ENCODE data around the gene MEX3D.
"Not testable (repeated sequence)": the region's sequence is repeated elsewhere in the genome, so short reads cannot be mapped to it uniquely, and the experiment has no call there.

MEX3D gene

DNA sequence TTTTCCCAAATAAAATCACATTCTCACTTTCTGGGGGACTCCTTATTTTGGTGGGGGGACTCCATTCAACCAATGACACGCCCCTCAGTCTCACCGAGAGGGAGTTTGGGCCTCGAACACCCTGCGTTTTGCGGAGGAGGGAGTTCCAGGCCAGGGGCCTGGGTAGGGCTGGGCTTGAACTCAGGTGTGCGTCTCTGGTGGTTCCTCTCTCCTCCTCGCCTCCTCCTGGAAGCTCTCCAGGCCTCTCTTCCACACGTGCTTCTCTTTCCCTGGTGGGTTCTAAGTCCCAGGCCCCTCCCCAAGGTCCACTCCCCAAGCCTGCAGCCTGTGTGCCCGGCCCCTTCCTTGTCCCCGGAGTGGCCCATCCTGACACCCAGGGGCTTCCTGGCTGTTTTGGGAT lies 14.7 kb downstream of the MEX3D start:
- TF ChIP-seq, protein P1, sequence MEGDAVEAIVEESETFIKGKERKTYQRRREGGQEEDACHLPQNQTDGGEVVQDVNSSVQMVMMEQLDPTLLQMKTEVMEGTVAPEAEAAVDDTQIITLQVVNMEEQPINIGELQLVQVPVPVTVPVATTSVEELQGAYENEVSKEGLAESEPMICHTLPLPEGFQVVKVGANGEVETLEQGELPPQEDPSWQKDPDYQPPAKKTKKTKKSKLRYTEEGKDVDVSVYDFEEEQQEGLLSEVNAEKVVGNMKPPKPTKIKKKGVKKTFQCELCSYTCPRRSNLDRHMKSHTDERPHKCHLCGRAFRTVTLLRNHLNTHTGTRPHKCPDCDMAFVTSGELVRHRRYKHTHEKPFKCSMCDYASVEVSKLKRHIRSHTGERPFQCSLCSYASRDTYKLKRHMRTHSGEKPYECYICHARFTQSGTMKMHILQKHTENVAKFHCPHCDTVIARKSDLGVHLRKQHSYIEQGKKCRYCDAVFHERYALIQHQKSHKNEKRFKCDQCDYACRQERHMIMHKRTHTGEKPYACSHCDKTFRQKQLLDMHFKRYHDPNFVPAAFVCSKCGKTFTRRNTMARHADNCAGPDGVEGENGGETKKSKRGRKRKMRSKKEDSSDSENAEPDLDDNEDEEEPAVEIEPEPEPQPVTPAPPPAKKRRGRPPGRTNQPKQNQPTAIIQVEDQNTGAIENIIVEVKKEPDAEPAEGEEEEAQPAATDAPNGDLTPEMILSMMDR (conservative IDR thresholded peaks at IDR 0.05; ENCODE audit: low read depth, low read length), result no peak
- no peak for DNase-seq (ENCODE audit: low read depth)
- no peak overlapping the region for H3K4me3 ChIP-seq (ENCODE audit: low read length)

DNA sequence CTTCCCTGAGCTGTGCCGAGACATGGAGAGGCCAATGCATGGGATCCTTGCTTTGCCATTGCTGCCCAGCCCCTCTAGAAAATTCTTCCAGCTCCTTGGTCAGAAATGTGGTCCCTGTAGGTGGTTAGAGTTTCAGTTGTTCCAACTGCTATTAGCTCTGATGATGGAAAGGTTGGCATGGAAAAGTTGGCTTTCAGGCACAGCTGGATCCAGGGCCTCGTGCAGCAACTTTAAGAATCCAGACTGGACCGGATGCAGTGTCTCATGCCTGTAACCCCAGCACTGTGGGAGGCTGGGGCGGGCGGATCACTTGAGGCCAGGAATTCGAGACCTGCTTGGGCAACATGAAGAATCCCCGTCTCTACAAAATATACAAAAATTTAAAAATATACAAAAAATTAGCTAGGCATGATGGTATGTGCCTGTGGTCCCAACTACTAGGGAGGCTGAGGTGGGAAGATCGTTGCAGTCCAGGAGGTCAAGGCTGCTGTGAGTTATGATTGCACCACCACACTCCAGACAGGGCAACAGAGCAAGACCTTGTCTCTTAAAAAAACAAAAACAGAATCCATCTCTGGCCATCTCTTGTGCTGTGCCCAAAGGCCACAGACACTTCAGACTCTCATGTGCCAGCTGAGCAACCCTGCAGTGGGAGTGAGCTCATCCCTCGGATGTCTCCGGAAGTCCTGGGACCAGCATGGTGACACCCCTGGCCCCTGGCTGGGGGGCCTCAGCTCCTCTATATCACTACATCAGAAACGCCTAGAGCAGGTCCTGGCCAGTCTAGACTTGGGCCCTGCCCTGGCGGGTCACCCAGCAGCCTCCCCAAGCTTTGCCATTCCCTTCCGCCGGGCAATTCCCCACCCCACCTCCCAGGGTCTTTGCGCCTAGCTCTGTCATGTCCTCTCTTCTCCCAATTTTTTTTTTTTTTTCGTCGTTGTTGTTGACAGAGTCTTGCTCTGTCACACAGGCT lies 16.8 kb downstream of the MEX3D start:
- no peak for DNase-seq (ENCODE audit: low read depth)

DNA sequence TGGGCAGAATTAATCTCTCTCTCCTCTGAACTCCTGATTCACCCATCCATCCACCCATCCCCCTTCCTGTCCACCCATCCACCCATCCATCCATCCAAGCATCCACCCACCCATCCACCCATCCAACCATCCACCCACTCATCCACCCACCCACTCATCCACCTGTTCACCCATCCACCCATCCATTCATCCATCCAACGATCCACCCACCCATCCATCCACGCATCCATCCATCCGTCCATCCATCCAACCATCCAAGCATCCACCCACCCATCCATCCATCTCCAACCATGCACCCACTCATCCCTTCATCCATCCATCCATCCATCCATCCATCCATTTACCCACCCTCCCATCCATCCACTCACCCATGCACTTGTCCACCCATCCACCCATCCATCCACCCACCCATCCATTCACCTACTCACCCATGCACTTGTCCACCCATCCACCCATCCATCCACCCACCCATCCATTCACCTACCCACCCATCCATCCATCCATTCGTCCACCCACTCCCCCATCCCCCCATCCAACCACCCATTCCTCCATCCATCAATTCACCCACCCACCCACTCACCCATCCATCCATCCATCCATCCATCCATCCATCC lies 18.7 kb downstream of the MEX3D start:
- TF ChIP-seq, protein P1 (conservative IDR thresholded peaks at IDR 0.05; ENCODE audit: low read depth, low read length), result no peak
- no peak overlapping the region for H3K4me3 ChIP-seq (ENCODE audit: low read length)
- no peak for DNase-seq (ENCODE audit: low read depth)

More for the DNA sequence above, 16.8 kb downstream of the MEX3D start:
- H3K4me3 ChIP-seq (ENCODE audit: low read length), result no peak overlapping the region
- TF ChIP-seq, protein P1 (conservative IDR thresholded peaks at IDR 0.05; ENCODE audit: low read depth, low read length), result no peak

DNA sequence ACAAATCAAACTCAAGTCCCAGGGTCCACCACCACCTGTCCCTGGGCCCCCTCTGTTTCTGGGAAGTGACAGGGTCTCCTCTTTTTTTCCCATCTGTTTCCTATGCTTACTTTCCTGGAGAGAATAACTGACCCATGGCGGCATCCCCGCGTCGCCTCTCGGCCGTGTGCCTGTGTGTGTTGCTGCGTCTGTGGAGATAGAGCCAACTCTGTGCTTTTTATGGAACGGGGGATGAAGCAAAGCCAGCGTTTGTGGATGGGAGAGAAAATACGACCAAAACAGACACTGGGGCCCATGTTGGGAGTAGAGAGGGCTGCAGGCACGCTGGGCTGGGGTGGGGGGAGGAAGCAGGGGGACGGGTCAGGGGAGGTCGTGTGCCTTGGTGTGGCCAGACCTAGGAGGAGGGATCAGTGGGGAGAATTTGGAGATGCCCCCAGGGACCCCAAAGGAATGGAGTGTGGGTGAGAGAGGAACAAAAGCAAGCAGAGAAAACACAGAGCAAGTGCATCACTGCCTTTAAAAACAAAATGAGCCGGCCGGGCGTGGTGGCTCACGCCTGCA lies 27.7 kb downstream of the MEX3D start:
- no peak for DNase-seq (ENCODE audit: low read depth)
- no peak overlapping the region for H3K4me3 ChIP-seq (ENCODE audit: low read length)
- TF ChIP-seq, protein P1 (conservative IDR thresholded peaks at IDR 0.05; ENCODE audit: low read depth, low read length), result no peak

DNA sequence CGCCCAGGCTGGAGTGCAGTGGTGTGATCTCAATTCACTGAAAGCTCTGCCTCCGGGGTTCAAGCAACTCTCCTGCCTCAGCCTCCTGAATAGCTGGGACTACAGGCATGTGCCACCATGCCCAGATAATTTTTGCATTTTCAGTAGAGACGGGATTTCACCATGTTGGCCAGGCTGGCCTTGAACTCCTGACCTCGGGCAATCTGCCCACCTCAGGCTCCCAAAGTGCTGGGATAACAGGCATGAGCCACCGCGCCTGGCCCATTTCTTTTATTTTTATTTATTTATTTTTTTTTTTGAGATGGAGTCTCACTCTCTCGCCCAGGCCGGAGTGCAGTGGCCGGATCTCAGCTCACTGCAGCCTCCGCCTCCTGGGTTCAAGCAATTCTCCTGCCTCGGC lies 28.4 kb downstream of the MEX3D start:
- not testable (repeated sequence) for H3K4me3 ChIP-seq (ENCODE audit: low read length); DNase-seq (ENCODE audit: low read depth)

DNA sequence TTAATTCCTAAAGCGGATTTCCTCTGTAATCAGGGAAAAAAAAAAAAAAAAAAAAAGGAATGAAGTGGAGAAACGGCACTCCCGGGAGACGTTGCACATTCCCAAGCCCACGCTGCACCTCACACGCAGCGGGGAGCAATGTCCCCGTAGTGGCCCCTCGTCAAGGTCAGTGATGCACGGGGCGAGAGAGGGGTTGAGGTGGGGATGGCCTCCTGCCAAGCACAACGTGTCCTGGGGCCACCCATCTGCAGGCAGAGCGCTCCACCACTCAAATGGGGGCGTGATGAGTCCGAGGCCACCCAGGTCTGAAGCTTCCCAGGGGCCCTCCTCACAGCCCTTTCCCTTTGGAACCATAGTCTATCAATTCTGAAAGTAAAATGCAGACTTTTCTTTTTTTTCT lies 29.1 kb downstream of the MEX3D start:
- DNase-seq (ENCODE audit: low read depth), result no peak
- H3K4me3 ChIP-seq (ENCODE audit: low read length), result no peak overlapping the region
- TF ChIP-seq, protein P1 (conservative IDR thresholded peaks at IDR 0.05; ENCODE audit: low read depth, low read length), result no peak

DNA sequence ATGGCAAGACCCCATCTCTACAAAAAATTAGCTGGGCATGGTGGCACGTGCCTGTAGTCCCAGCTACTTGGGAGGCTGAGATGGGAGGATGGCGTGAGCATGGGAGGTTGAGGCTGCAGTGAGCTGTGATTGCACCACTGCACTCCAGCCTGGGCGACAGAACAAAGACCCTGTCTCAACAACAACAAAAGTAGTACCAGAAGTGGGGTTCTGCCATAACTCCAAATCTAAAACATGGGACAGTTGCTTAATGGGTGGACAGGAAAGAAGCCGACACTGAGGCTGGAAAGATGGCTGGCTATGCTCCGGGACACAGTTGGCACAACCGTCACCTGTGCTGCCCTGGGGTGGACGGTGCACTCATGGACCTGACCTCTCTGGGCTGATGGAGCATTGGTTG lies 32.4 kb downstream of the MEX3D start:
- DNase-seq (ENCODE audit: low read depth); H3K4me3 ChIP-seq (ENCODE audit: low read length): not testable (repeated sequence)

DNA sequence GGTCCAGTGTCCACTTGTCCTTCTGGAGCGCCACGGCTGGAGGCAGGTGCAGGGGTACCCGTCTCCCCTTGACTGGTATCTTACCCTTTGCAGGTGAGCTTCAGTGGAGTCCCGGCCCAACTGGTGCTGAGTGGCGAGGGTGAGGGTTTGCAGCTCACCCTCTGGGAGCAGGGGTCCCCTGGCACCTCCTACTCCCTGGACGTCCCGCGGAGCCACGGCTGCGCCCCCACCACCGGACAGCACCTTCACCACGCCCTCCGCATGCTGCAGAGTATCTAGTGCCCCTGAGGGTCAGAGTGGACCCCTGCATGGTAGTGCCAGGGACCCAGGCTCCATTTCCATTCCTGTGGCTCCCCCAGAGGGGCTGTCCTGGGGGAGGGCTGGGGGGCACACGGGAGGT lies 33.2 kb downstream of the MEX3D start:
- no peak overlapping the region for H3K4me3 ChIP-seq (ENCODE audit: low read length)
- TF ChIP-seq, protein P1 (conservative IDR thresholded peaks at IDR 0.05; ENCODE audit: low read depth, low read length), result no peak
- no peak for DNase-seq (ENCODE audit: low read depth)

Measured in retinal pigment epithelial cell (primary cell).